A549 (cell line): ENCODE data around the gene EPC2. TPM values are rescaled to one million over a fixed set of nuclear protein-coding genes. Genes with fewer than 3 reads are reported as not detected.

Source experiments
- ATAC-seq, 2 experiments: fragments of 200-7000 bp in 1 of 2; fragments of >200 bp in 1 of 2; cut with Nextera tagmentation in 1 of 2; cut with Tn5 transposase in 1 of 2; 3 replicates each; pipeline versions ENCODE4 v1.8.0 to v1.9.1; 2018 to 2020; ENCODE audit warnings: mild to moderate bottlenecking in 1 of 2, moderate library complexity in 1 of 2
- CTCF ChIA-PET: fragments of 300-600 bp; sonication (Branson Sonifier 250); formaldehyde crosslinking; extraction: SDS; loops from one replicate; lab custom pipeline; 2021; ENCODE audit warnings: antibody characterized with exemption, inconsistent platforms; lab: Yijun Ruan, JAX
- POLR2A ChIA-PET: fragments of 350-600 bp; formaldehyde crosslinking; extraction: SDS; loops from one replicate; lab custom pipeline; 2021; ENCODE audit warnings: antibody characterized with exemption, inconsistent platforms; lab: Yijun Ruan, JAX
- DNase-seq, 2 experiments: peaks; one replicate each; pipeline versions ENCODE4 v3.0.0 to v3.0.0-alpha.2; 2011 to 2016; ENCODE audit warnings: low read depth in 1 of 2, low spot score in 1 of 2
- FAIRE-seq: peaks from 2 replicates; lab custom pipeline; 2011; peaks lifted over from hg19 to GRCh38; lab: Jason Lieb, UNC
- H3K27ac ChIP-seq, 2 experiments: fragments of >200 bp; sonication (Bioruptor Twin); formaldehyde crosslinking; 3 replicates each; pipeline ENCODE4 v1.5.1; 2016 to 2017
- H3K4me1 ChIP-seq: fragments of >200 bp; sonication (Bioruptor Twin); formaldehyde crosslinking; 3 replicates; pipeline ENCODE4 v1.6.1; 2016
- H3K4me2 ChIP-seq: fragments of >200 bp; sonication (Bioruptor Twin); formaldehyde crosslinking; 3 replicates; pipeline ENCODE4 v1.6.1; 2016
- H3K4me3 ChIP-seq: fragments of >200 bp; sonication (Bioruptor Twin); formaldehyde crosslinking; 3 replicates; pipeline ENCODE4 v1.5.1; 2016
- H3K9me3 ChIP-seq: fragments of >200 bp; sonication (Bioruptor Twin); formaldehyde crosslinking; 3 replicates; pipeline ENCODE4 v1.6.1; 2016
- BCL3 ChIP-seq: fragments of >200 bp; sonication (Bioruptor Twin); formaldehyde crosslinking; IDR thresholded peaks from 3 replicates; pipeline ENCODE4 v1.6.1; 2016
- CHD4 ChIP-seq: fragments of 200-600 bp; sonication (generic); IDR thresholded peaks from 2 replicates; pipeline ENCODE4 v1.6.1; 2016; ENCODE audit warnings: antibody characterized with exemption, mild to moderate bottlenecking, borderline replicate concordance
- E2F6 ChIP-seq: IDR thresholded peaks from 2 replicates; pipeline ENCODE4 v1.6.1; 2012; ENCODE audit warnings: low read depth, borderline replicate concordance
- EHF ChIP-seq: fragments of 250-450 bp; sonication (Bioruptor Pico); IDR thresholded peaks from 2 replicates; pipeline ENCODE4 v1.5.0; 2020; ENCODE audit warnings: mild to moderate bottlenecking
- EP300 ChIP-seq, 2 experiments: fragments of >200 bp; sonication (Bioruptor Twin); formaldehyde crosslinking; IDR thresholded peaks; 2 replicates in 1 of 2; 3 replicates in 1 of 2; pipeline ENCODE4 v1.6.1; 2016 to 2017
- FOSB ChIP-seq: fragments of 250-450 bp; sonication (Bioruptor Pico); IDR thresholded peaks from 2 replicates; pipeline ENCODE4 v1.5.0; 2020; ENCODE audit warnings: mild to moderate bottlenecking, moderate library complexity
- FOSL2 ChIP-seq, 2 experiments: fragments of 450-650 bp in 1 of 2; fragments of >200 bp in 1 of 2; sonication (Bioruptor Twin) in 1 of 2; formaldehyde crosslinking; IDR thresholded peaks; 2 replicates each; pipeline versions ENCODE4 v1.5.0 to v1.6.1; 2016 to 2020; ENCODE audit warnings: mild to moderate bottlenecking in 1 of 2, moderate library complexity in 1 of 2
- HDAC2 ChIP-seq: fragments of 200-600 bp; sonication (generic); IDR thresholded peaks from 2 replicates; pipeline ENCODE4 v1.6.1; 2016
- HEYL ChIP-seq: fragments of 250-450 bp; sonication (Bioruptor Pico); IDR thresholded peaks from 2 replicates; pipeline ENCODE4 v1.8.0; 2021; ENCODE audit warnings: mild to moderate bottlenecking, moderate library complexity
- HOXB5 ChIP-seq: fragments of 250-450 bp; sonication (Bioruptor Pico); IDR thresholded peaks from 2 replicates; pipeline ENCODE4 v1.5.0; 2020; ENCODE audit warnings: mild to moderate bottlenecking, moderate library complexity
- MYC ChIP-seq: IDR thresholded peaks from 2 replicates; pipeline ENCODE4 v1.6.1; 2012; ENCODE audit warnings: mild to moderate bottlenecking, inconsistent platforms, low read length, improper control_type of control experiment, borderline replicate concordance
- NFE2L2 ChIP-seq: fragments of 150-350 bp; conservative IDR thresholded peaks from 2 replicates; pipeline ENCODE4 v1.6.1; 2014; ENCODE audit warnings: low read length
- NPAS2 ChIP-seq: fragments of 250-450 bp; sonication (Bioruptor Pico); IDR thresholded peaks from 2 replicates; pipeline ENCODE4 v1.8.0; 2022; ENCODE audit warnings: mild to moderate bottlenecking, moderate library complexity, borderline replicate concordance
- PBX3 ChIP-seq: IDR thresholded peaks from 2 replicates; pipeline ENCODE4 v1.6.1; 2012
- POLR2A ChIP-seq: IDR thresholded peaks from 2 replicates; pipeline ENCODE4 v1.6.1; 2012; ENCODE audit warnings: mild to moderate bottlenecking, low read length
- RFX5 ChIP-seq: fragments of 450-650 bp; IDR thresholded peaks from 2 replicates; pipeline ENCODE4 v1.7.1; 2014; ENCODE audit warnings: antibody characterized with exemption, mild to moderate bottlenecking, moderate library complexity
- SMC3 ChIP-seq: fragments of >200 bp; sonication (Bioruptor Twin); formaldehyde crosslinking; IDR thresholded peaks from 3 replicates; pipeline ENCODE4 v1.6.1; 2018; ENCODE audit warnings: inconsistent platforms
- TFCP2L1 ChIP-seq: fragments of 250-450 bp; sonication (Bioruptor Pico); IDR thresholded peaks from 2 replicates; pipeline ENCODE4 v1.5.0; 2021; ENCODE audit warnings: mild to moderate bottlenecking
- ZFP36 ChIP-seq: fragments of 450-650 bp; IDR thresholded peaks from 2 replicates; pipeline ENCODE4 v1.6.1; 2014; ENCODE audit warnings: borderline replicate concordance; ENCODE audit not compliant: partially characterized antibody
- WGBS: methylation state at CpG from one replicate; pipeline ENCODE4 v1.1.6; 2017; ENCODE audit errors: missing lambda C conversion rate; 5-methylcytosine and 5-hydroxymethylcytosine counted together
- polyA plus RNA-seq, 4 experiments: library from polyadenylated mRNA; depleted of rRNA in 3 of 4; stranded (reverse); fragments of >200 nt; fragmentation: RNase III in 1 of 4; extraction: RNeasy Plus Mini Kit Qiagen cat#74134 plus additional on column Dnase treatment in 1 of 4; gene quantifications; 2 replicates in 3 of 4; 3 replicates in 1 of 4; pipeline ENCODE4 v1.2.3, GENCODE V29; 2011 to 2017
- TF ChIP-seq, protein P1 (sequence below): fragments of >200 bp; sonication (Bioruptor Twin); formaldehyde crosslinking; IDR thresholded peaks from 3 replicates; pipeline ENCODE4 v1.5.1; 2016
- TF ChIP-seq, protein P2 (sequence below): IDR thresholded peaks from 2 replicates; pipeline ENCODE4 v1.6.1; 2012
- TF ChIP-seq, protein P3 (sequence below): fragments of 250-450 bp; sonication (Bioruptor Pico); IDR thresholded peaks from 2 replicates; pipeline ENCODE4 v1.5.0; 2021; ENCODE audit warnings: mild to moderate bottlenecking, moderate library complexity, borderline replicate concordance

EPC2 gene
- polyA plus RNA-seq, 2 of the 4 experiments (the other 2 are of a cell fraction) = 8.8 to 23.0 TPM

- Histone ChIP-seq H3K9me3 (no peaks in the 10 kb centered on the region), H3K27ac (no peak overlapping the region), H3K4me1 (no peaks in the 10 kb centered on the region), H3K4me3 (no peak overlapping the region), H3K4me2 (no peak overlapping the region)
- FAIRE-seq = no peak
- POLR2A ChIA-PET = no interaction called here
- TF ChIP-seq HOXB5 (CRISPR knock-in tag) (no peak), HEYL (no peak), NPAS2 (CRISPR knock-in tag) (no peak), HDAC2 (no peak), PBX3 (no peak), MYC (no peak), EHF (no peak), BCL3 (no peak), SMC3 (no peak), ZFP36 (no peak)
- TF ChIP-seq, protein P1, sequence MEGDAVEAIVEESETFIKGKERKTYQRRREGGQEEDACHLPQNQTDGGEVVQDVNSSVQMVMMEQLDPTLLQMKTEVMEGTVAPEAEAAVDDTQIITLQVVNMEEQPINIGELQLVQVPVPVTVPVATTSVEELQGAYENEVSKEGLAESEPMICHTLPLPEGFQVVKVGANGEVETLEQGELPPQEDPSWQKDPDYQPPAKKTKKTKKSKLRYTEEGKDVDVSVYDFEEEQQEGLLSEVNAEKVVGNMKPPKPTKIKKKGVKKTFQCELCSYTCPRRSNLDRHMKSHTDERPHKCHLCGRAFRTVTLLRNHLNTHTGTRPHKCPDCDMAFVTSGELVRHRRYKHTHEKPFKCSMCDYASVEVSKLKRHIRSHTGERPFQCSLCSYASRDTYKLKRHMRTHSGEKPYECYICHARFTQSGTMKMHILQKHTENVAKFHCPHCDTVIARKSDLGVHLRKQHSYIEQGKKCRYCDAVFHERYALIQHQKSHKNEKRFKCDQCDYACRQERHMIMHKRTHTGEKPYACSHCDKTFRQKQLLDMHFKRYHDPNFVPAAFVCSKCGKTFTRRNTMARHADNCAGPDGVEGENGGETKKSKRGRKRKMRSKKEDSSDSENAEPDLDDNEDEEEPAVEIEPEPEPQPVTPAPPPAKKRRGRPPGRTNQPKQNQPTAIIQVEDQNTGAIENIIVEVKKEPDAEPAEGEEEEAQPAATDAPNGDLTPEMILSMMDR = no peak
- TF ChIP-seq, protein P2, sequence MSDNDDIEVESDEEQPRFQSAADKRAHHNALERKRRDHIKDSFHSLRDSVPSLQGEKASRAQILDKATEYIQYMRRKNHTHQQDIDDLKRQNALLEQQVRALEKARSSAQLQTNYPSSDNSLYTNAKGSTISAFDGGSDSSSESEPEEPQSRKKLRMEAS = no peak
- ATAC-seq = no peak
- CTCF ChIA-PET = no interaction called here
- no peak for DNase-seq
- WGBS = 6% methylated on average over 1 of the region's 1 CpG
These were observed 179.6 kb downstream of the EPC2 start for GRCh38 chr2:148824190-148824589.

DNA sequence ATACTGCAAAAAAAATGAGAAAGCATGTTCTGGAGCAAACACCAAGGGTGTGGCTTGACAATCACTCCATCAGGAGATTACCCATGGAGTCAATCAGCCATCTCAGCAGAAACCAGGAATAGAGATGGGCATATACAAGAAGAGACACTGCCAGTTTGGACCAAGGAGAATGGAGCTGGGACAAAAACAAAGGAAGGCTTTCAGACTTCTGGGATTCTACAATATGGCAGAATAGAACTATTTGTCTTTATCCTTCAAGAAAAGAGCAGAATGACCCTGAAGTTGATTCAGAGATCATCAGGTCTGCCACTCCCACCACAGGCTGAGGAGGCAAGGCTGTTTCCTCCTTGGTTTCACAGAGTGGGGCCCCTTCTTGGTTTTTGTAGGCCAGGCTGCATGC is 182.2 kb downstream of the EPC2 start:
- TF ChIP-seq ZFP36 (no peak), FOSB (CRISPR knock-in tag) (no peak), TFCP2L1 (CRISPR knock-in tag) (no peak)
- TF ChIP-seq, protein P2 = no peak
- TF ChIP-seq, protein P3, sequence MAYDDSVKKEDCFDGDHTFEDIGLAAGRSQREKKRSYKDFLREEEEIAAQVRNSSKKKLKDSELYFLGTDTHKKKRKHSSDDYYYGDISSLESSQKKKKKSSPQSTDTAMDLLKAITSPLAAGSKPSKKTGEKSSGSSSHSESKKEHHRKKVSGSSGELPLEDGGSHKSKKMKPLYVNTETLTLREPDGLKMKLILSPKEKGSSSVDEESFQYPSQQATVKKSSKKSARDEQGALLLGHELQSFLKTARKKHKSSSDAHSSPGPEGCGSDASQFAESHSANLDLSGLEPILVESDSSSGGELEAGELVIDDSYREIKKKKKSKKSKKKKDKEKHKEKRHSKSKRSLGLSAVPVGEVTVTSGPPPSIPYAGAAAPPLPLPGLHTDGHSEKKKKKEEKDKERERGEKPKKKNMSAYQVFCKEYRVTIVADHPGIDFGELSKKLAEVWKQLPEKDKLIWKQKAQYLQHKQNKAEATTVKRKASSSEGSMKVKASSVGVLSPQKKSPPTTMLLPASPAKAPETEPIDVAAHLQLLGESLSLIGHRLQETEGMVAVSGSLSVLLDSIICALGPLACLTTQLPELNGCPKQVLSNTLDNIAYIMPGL (CRISPR knock-in tag) = no peak
- no peak for FAIRE-seq
- ATAC-seq = no peak
- Histone ChIP-seq H3K4me2 (no peak overlapping the region), H3K4me3 (no peak overlapping the region), H3K9me3 (no peaks in the 10 kb centered on the region), H3K27ac (no peak overlapping the region), H3K4me1 (no peaks in the 10 kb centered on the region)
- ChIA-PET CTCF (no interaction called here), POLR2A (no interaction called here)
- no peak for DNase-seq

GRCh38 chr2:148828941-148829340 is 184.4 kb downstream of the EPC2 start:
- no peak overlapping the region for H3K27ac ChIP-seq
- WGBS = 30% methylated on average over 2 of the region's 2 CpGs
- CTCF ChIA-PET = no interaction called here

More at GRCh38 chr2:148828941-148829340, 184.4 kb downstream of the EPC2 start:
- POLR2A ChIA-PET = no interaction called here
- H3K4me2 ChIP-seq = no peak overlapping the region
- no peak overlapping the region for H3K4me3 ChIP-seq
- H3K4me1 ChIP-seq = no peaks in the 10 kb centered on the region
- FAIRE-seq (no peak), DNase-seq (no peak), ATAC-seq (no peak)
- H3K9me3 ChIP-seq = no peaks in the 10 kb centered on the region
- TF ChIP-seq NFE2L2 (no peak), E2F6 (no peak), FOSL2 (IDR thresholded peaks at IDR 0.05) (no peak), FOSL2 (CRISPR knock-in tag; IDR thresholded peaks at IDR 0.05) (no peak), POLR2A (no peak), BCL3 (no peak), RFX5 (no peak), NPAS2 (CRISPR knock-in tag) (no peak), CHD4 (no peak), EP300 (IDR thresholded peaks at IDR 0.05) (no peak)
- TF ChIP-seq, protein P1 = no peak
- TF ChIP-seq, all 56 proteins: peak for 0
